ENCODE data around the gene A2M. TPM values are rescaled to one million over a fixed set of nuclear protein-coding genes. Genes with fewer than 3 reads are reported as not detected.

A2M gene
- total and polyA plus RNA-seq, 2 of the 8 experiments (the other 6 are each of a cell fraction or from before 2014, with no cell fraction given), result 0.15 TPM; not detected in 1

DNA sequence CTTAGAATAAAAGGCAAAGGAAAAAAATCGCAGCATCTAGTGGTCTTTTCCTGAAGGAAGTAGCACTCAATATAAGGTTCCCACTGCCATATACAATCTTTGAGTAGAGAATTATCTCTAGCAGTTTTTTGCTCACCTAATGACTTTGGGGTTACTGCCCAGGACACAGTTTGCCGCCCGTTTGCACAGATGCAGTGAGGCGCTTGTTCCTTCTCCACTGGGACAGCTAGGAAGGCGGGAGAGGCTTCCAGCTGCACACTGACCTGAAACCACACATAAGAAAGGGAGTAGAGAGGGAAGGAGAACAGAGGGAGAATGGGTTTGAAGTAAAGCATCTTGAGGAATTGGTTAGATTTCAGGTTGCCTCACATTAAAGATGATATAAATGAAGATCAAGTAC is 25.5 kb downstream of the A2M start (continued):
- TF ChIP-seq POU5F1 (IDR thresholded peaks at IDR 0.05; ENCODE audit: low read depth, low read length) (no peak), POLR2A (IDR thresholded peaks at IDR 0.05; ENCODE audit: control extremely low read depth in 1 of 2, low read depth in 2 of 2, low read length in 2 of 2) (no peak), POLR2AphosphoS5 (IDR thresholded peaks at IDR 0.05; ENCODE audit: low read depth, low read length) (no peak), RAD21 (IDR thresholded peaks at IDR 0.05 in 1 of 2, conservative IDR thresholded peaks at IDR 0.05 in 1 of 2; ENCODE audit: low read depth in 2 of 2, low read length in 2 of 2) (no peak), RFX5 (IDR thresholded peaks at IDR 0.05; ENCODE audit: borderline replicate concordance, low read depth, low read length) (no peak), SAP30 (IDR thresholded peaks at IDR 0.05; ENCODE audit: insufficient read depth, insufficient replicate concordance, low read length) (no peak)
- TF ChIP-seq, protein P1, sequence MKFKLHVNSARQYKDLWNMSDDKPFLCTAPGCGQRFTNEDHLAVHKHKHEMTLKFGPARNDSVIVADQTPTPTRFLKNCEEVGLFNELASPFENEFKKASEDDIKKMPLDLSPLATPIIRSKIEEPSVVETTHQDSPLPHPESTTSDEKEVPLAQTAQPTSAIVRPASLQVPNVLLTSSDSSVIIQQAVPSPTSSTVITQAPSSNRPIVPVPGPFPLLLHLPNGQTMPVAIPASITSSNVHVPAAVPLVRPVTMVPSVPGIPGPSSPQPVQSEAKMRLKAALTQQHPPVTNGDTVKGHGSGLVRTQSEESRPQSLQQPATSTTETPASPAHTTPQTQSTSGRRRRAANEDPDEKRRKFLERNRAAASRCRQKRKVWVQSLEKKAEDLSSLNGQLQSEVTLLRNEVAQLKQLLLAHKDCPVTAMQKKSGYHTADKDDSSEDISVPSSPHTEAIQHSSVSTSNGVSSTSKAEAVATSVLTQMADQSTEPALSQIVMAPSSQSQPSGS (IDR thresholded peaks at IDR 0.05; ENCODE audit: low read length), result no peak
- TF ChIP-seq, protein P2, sequence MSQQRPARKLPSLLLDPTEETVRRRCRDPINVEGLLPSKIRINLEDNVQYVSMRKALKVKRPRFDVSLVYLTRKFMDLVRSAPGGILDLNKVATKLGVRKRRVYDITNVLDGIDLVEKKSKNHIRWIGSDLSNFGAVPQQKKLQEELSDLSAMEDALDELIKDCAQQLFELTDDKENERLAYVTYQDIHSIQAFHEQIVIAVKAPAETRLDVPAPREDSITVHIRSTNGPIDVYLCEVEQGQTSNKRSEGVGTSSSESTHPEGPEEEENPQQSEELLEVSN (IDR thresholded peaks at IDR 0.05), result no peak

Data from H1 (cell line).